Stimulated activated CD4-positive, alpha-beta T cell treated with anti-CD3 and anti-CD28 coated beads, TNF-alpha, amount 100 ng/mL, for 24 hours (primary cell): Measurements from ENCODE around the gene ZC3H15.

ENCODE experiments used
- DNase-seq, 3 experiments: peaks; one replicate each; pipeline ENCODE4 v3.0.0-alpha.2; 2020; ENCODE audit warnings: low read depth in 3 of 3

ZC3H15 gene

GRCh38 chr2:186542002-186542401, 55.9 kb downstream of the ZC3H15 start:
- no peak for DNase-seq

DNA sequence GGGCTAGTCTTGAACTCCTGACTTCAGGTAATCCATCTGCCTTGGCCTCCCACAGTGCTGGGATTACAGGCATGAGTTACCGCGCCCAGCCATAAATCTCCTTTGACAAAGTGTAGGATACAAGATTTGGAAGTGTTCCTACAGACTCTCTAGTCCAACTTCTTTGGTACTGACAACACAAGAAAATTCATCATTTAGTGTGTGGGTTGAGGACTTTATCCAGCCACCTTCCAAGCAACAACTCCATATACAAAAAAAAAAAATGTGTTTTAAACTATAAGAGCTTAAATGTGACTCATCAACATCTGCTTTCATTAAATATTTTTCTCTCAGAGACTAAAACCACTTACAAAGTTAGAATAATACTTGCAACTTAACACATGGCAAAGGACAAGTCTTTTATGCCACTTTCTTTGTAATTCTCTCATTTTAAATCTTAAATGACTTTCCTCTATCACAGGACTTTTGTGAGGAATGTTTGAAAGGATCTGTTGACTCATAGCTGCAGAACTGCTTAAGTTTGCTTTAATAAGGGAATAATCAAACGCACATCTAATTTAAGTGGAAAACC, 57.6 kb downstream of the ZC3H15 start:
- DNase-seq, result no peak

DNA sequence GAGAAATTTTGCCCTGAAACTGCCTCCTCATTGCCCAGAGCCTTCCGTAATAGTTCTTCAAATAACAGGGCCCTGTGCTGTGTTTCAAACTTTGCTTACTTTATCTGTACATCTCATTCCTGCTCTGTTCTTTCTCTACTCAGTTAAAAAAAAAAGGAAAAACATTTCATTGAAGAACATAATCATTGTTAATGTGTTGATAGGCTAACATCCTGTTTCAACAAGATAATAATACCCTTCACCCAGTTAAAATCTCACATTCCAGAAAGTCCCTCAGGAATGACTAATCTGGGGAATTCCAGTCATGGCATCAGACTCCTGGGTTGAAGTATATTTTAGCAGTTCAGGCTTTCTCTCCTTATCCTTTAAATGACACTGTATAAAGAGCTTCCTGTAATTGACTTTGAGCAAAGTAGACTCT, 58.2 kb downstream of the ZC3H15 start:
- DNase-seq, result no peak

GRCh38 chr2:186546846-186547245, 60.8 kb downstream of the ZC3H15 start:
- no peak for DNase-seq

GRCh38 chr2:186551323-186552050, 65.4 kb downstream of the ZC3H15 start:
- DNase-seq, result no peak

- no peak for DNase-seq
Observed at GRCh38 chr2:186554429-186554828, 68.4 kb downstream of the ZC3H15 start.

DNA sequence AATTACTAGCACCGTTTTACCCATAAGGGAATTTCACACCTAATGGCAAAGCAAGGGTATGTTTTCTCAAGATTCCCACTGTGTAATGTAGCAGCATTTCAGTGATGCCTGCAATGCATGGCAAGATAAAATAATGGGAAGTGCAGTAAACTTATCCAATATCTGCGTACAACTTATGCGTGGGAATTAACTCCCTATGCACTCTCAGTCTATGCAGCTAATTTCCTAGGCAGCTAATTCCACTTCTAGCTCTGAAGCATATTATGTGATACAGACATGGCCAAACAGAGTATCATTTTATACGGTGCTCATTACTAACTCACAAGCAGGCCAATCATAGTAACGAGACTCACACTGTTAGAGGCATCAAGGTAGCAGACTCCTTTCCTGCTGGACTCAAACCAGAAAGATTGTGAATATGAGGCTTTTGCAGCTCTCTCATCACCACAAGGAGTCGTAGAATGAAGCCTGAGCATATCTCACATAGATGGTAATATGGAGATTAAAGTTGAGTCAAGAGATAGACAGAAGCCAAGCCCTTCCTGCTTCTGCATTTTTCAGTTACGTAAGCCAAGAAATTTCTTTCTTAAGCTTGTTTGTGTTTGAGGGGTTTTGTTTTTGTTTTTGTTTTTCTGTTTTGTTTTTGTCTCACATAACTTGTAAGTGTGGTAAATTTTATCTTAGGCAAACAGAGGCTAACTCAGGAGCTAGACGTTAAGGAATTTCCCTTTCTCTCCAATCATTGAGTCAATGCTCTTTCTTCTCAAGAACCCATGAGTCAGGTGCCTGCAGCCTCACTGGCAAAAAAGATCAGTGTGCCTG, 69.0 kb downstream of the ZC3H15 start:
- no peak for DNase-seq

DNA sequence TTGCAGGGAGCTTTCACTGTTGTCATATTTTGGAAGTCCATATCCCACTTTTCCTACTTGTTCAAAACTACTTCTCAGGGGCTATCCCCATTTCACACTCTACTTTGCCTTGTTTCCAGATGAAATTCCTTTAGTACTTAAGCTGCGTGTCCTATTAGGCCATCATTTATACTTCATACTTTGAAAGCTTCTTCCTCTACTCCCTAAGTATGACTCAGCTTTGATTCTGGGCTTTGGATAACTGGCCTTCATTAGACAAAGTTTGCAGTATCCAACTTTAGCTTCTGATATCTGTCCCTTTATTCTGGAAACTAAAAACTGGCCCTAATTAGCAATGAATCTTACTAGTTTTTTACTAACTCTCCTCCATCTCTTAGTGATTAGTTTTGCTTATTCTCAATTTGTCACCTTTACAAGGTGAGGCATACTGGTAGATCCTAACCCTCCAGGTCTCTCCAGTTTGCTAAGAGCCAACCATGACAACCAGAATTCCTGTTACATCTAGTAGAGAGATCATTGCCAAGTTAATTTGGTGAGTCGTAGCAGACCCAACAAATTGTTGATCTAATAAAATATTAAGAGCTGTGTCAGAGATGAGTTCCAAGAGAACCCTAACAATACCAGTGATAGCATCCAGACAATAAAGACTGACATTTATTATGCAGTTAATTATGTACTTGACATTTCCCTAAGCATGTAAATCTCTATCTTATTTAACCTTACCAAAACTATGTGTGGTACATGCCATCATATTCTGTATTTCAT, 72.6 kb downstream of the ZC3H15 start:
- no peak for DNase-seq
